Measurements from ENCODE around the gene MYH7.
"Not testable (repeated sequence)": the region's sequence is repeated elsewhere in the genome, so short reads cannot be mapped to it uniquely, and the experiment has no call there.

The MYH7 gene

GRCh38 chr14:23431486-23431885 is 4.0 kb downstream of the MYH7 start:
- in situ Hi-C loops (cut with MboI; ENCODE audit: low sequenced_read_pairs): no loop called here

- in situ Hi-C loops (cut with MboI; ENCODE audit: low sequenced_read_pairs): no loop called here
These were observed 4.8 kb downstream of the MYH7 start for GRCh38 chr14:23430723-23431085.

GRCh38 chr14:23430016-23430722 is 5.3 kb downstream of the MYH7 start:
- in situ Hi-C loops (cut with MboI; ENCODE audit: low sequenced_read_pairs): no loop called here

GRCh38 chr14:23428686-23429495 is 6.6 kb downstream of the MYH7 start:
- in situ Hi-C loops (cut with MboI; ENCODE audit: low sequenced_read_pairs): no loop called here

GRCh38 chr14:23425798-23426197 is 9.7 kb downstream of the MYH7 start:
- in situ Hi-C loops (cut with MboI; ENCODE audit: low sequenced_read_pairs): not testable (repeated sequence)

- in situ Hi-C loops (cut with MboI; ENCODE audit: low sequenced_read_pairs): no loop called here
These were observed 10.3 kb downstream of the MYH7 start for GRCh38 chr14:23425169-23425568.

- in situ Hi-C loops (cut with MboI; ENCODE audit: low sequenced_read_pairs): no loop called here
These were observed 11.8 kb downstream of the MYH7 start for GRCh38 chr14:23423657-23424056.

GRCh38 chr14:23421594-23421993 is 13.9 kb downstream of the MYH7 start:
- in situ Hi-C loops (cut with MboI; ENCODE audit: low sequenced_read_pairs): no loop called here

- in situ Hi-C loops (cut with MboI; ENCODE audit: low sequenced_read_pairs): not testable (repeated sequence)
These were observed 15.8 kb downstream of the MYH7 start for GRCh38 chr14:23419646-23420045.

- in situ Hi-C loops (cut with MboI; ENCODE audit: low sequenced_read_pairs): no loop called here
These were observed 17.4 kb downstream of the MYH7 start for GRCh38 chr14:23418021-23418420.

GRCh38 chr14:23417269-23417668 is 18.2 kb downstream of the MYH7 start:
- in situ Hi-C loops (cut with MboI; ENCODE audit: low sequenced_read_pairs): not testable (repeated sequence)

GRCh38 chr14:23416801-23417200 is 18.7 kb downstream of the MYH7 start:
- in situ Hi-C loops (cut with MboI; ENCODE audit: low sequenced_read_pairs): no loop called here

GRCh38 chr14:23415821-23416778 is 19.4 kb downstream of the MYH7 start:
- in situ Hi-C loops (cut with MboI; ENCODE audit: low sequenced_read_pairs): no loop called here

- in situ Hi-C loops (cut with MboI; ENCODE audit: low sequenced_read_pairs): no loop called here
These were observed 20.3 kb downstream of the MYH7 start for GRCh38 chr14:23414906-23415820.

GRCh38 chr14:23414254-23414653 is 21.2 kb downstream of the MYH7 start:
- in situ Hi-C loops (cut with MboI; ENCODE audit: low sequenced_read_pairs): no loop called here

GRCh38 chr14:23413681-23414080 is 21.8 kb downstream of the MYH7 start:
- in situ Hi-C loops (cut with MboI; ENCODE audit: low sequenced_read_pairs): no loop called here

- in situ Hi-C loops (cut with MboI; ENCODE audit: low sequenced_read_pairs): no loop called here
These were observed 23.6 kb downstream of the MYH7 start for GRCh38 chr14:23411563-23412525.

GRCh38 chr14:23409966-23410635 is 25.4 kb downstream of the MYH7 start:
- in situ Hi-C loops (cut with MboI; ENCODE audit: low sequenced_read_pairs): no loop called here
